Measurements from ENCODE around the gene ITGA11.

ITGA11 gene

DNA sequence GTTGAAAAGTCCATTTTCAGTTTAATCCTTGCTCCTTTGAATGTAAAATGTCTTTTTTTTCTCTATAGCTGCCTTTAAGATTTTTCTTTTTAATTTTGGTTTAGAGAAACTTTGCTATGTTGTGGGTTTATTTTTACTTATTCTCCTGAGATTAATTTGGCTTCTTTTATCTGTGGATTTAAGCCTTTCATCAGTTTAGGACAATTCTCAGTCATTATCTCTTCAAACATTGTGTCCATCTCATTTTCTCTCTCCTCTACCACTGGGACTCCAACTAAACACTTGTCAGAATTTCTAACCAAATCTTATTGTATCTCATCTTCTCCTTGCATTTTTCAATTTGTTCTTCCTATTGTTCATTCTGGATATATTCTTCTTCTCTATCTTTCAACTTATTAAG is 12.4 kb upstream of the ITGA11 start:
- no peak for DNase-seq

DNA sequence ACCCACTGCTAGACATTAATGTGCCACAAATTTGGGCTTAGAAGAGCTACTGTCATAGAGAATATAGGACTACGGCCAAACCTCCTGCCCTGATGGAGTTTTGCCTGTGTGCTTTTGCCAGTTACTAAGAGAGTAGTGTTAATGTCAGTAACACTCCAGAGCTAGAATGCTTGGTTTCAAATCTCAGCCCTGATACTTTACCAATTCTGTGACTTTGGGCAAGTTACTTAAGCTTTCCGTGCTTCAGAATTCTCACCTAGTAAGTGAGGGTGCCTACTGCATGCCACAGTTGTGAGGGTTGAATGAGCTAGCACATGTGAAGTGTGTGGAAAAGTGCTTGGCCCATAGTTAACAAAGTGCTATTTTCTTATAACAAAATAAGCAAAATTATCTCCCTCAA is 10.9 kb upstream of the ITGA11 start:
- DNase-seq, result no peak

DNA sequence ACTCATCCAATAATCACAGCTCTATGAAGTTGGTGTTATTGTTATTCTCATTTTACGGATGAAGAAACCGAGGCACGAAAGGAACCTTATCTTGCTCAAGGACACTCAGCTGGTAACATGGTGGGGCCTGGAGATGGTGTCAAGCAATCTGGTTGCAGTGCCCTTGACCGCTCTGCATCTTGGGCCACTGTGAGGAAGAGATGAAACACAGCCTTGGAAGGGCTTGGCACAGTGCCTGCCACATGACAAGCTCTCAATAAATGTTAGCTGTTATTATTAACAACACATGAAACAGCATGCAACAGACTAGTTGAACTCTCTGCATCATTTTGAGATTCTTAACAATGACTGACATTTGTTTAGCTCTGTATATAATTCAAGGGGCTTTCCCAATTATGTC is 10.1 kb upstream of the ITGA11 start:
- no peak for DNase-seq

DNA sequence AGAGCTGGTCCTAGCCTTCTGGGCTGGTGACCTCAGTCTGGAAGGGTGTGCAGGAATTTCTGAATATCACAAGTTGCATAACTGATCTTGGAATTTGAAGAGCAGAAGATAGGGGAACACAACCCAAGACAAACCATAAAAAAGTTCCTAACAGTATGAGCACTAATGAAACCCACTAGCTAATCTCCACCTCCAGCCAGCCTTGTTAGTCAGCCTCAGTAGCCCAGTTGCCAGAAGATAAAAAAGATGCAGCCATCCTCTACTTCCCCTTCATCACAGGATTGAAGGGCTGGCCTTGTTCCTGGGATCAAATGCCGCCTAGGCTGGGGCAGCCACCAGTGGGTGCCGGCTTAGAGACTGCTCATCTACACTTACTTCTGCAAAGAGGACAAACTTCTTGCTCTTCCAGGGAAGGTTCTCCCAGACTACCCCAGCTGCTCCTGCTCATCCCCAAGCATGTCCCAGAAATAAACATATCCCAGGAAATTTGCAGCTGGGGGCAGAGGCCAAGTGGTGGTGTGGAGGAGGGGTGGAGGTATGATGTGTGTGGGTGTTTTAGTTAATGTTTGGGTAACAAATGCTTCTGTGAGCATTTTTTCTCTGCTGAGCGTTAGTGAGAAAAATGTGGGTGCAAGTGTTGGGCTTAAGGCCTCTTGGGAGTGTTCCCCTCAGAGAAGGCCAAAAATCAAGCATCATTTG is 9.2 kb upstream of the ITGA11 start:
- DNase-seq, result no peak

DNA sequence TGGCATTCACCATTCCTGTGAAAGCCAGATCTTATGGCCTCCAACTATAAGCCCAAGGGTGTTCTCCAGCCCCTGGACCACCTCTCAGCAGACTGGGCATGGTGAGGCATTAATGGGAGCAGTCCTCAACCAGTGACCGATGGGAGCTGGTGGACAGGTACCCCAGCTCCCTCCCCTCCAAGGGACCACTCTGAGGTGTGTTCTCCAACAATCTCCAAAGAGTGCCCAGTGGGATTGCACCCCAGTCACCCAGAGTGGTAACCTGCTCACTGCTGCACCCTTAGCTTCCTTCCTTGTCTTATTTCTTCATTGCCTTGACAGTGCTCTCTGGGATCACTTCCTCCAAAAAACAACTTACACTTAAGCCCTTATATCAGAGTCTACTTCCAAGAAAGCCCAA is 8.2 kb upstream of the ITGA11 start:
- DNase-seq, result no peak

DNA sequence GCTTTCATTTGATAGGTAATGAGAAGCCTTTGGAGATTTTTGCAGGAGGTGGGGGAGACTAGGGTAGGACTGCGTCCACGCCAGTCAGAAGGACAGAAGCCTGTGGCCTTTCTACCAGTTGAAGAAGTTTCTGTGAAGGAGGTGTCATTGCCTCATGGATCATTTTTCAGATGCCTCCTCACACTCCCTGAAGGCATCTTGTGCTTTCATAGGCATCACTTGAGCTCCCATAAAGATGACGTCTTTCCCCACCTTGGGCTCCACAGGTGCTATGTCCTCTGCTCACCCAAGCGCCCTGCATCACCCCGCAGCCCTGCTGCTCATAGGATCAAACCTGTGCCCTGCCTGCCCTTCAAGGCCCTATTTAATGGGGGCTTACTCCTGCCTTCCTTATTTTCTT is 7.5 kb upstream of the ITGA11 start:
- no peak for DNase-seq

DNA sequence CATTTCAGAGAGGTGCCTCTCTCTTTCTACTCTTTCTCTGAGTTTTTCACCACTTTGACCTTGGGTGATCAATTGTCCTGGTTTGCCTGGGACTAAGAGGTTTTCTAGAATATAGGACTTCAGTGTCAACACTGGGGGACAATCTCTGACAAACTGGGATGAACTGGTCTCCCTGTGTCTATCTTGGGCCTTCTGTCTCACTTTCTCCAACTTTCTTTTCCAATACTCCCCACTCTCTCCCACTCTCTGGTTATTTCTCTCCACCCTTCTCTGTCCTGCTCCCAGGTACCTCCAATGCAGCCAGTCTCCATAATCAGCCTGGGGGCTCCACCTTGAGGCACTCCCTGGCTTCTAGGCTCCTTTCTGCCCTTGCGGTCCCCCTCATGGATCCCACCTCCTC is 4.7 kb upstream of the ITGA11 start:
- DNase-seq, result no peak

DNA sequence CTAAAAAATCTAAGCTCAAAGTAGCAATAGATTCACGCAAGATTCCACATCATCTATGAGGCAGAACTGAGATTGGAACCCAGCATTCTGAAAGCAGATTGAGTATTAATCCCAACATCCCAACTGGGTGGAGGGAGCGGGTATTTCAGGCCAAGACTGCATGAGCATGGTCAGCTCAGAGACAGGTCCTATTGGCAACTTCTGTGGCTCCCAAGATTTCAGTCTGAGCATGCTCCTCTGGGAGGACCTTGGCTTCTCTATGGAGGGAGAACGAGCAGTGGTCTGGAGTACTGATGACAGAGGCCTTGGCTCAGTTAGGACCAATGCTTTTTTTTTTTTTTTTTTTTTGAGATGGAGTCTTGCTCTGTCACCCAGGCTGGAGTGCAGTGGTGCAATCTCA is 4.0 kb upstream of the ITGA11 start:
- DNase-seq, result no peak

DNA sequence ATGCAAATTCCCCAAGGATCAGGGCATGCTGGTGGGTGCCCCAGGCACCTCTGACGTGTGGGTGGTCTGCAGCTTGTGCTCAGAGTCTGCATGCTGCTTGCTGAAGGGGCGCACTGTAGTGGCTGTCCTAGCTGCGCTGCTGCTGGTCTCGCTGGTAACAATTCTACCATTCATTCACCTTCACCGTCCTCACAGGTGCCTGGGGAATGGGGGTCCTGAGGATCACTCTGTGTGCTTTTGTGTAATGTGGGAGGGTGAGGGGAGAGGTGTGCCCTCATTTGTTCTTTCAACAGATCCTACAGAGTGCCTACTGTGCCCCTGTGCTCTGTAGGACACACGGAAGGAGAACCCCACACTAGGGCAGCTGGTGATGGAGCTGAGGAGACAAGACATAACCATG is 2.1 kb upstream of the ITGA11 start:
- DNase-seq, result no peak

DNA sequence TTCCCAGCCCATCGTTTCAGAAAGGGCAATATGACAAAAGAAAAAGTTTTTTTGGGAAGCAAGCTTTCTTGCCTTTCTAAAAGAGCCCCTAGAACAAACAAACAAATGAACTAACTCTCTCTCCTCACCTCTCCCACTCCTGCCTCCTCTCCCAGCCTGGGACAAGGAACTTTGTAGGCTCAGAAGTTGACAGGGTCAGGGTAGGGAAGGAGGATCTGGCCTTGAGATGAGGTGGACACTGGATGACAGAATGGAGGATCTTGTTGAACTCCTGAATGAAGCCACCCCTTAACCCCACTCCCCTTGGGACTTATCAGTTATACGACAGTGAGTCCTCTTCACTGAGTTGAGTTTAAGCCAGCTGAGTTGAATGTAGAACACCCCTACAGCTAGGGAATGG is 1.6 kb upstream of the ITGA11 start:
- DNase-seq, result no peak

DNA sequence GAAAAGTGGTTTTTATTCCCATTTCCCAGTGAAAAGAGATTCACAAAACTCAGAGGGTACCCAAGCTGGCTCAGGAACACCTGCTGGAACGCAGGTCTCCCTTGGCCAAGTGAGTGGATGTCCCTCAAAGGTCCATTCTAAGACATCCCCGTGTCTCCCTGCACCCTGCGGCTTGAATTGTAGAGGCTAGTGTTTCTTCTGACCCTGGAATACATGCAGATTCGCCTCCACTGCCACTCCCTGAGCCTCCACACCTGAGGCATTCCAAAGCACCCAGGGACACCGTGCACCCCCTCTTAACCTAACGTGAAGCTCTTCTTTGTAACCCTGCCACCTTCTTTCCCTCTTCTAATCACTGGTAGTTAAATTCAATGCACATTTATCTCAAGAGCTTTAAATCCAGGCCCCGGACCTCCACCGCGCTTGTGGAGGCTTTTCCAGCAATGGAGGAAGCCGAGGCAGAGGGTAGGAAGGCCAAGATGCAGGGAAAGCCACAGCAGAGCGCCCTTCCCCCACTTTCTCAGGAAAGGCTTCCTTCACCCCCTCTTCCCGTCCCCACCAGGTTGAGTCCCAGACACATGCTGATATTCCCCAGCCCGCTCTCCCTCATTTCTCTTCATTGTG is 590 bp upstream of the ITGA11 start:
- no peak for DNase-seq

DNA sequence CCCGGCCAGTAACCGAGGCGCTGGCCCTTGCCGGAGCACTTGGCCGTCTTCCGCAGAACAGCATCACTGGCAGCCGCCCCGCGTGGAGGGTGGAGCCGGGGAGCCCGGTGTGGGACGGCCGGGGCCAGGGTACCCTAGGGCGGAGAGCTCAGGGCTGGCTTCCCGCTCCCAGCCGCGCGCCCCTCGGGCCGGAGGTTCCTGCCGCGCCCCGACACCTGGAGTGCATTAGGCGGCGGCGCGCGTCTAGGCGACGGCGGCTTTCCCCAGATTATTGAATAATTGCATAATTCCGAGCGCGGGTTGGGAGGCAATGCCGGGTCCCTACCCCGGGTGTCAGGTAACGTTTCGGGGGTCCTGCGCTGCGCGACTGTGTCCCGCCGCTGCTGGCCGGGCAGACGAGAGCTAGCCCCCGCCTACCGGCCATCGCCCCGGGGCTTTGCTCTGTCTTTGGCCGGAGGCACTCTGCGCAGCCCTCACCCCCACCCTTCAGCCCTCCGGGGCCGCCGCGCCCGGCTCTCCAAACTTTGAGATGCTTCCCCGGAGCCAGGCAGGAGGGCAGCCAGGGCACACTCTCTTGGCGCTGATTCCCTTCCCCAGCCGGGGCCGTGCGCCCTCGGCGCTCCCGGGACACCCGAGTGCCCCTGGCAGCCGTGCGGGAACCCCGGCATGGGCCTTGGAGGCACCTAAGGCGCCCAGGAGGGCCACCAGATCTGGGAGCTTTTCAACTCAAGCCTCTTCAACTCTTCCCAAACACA is 749 bp downstream of the ITGA11 start:
- DNase-seq, result no peak

DNA sequence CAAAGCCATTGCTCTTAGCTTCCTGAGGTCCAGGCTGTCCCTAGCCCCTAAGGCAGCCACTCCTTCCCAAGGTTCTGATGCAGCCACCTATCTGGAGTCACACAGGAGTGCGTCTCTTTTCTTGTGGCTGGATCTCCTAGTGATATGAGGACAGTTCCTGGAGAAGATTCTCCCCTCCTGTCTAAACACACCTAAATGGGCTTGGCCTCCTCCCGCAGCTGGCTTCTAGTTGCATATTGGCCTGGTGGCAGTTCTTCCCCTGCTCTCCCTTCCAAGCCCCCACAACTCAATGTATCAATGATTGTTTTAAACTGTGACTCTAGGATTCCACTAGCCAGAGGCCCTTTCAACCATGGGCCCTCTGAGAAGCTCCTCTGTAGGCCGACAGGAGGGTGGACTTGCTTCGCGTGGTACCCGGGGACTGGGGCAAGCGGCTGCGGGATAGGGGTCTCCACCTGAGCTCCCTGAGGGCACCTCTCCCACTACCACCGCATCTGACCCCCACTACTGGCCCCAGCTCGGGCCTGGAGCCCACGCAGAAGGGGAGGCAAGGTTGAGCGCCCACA is 1.4 kb downstream of the ITGA11 start:
- DNase-seq, result no peak

DNA sequence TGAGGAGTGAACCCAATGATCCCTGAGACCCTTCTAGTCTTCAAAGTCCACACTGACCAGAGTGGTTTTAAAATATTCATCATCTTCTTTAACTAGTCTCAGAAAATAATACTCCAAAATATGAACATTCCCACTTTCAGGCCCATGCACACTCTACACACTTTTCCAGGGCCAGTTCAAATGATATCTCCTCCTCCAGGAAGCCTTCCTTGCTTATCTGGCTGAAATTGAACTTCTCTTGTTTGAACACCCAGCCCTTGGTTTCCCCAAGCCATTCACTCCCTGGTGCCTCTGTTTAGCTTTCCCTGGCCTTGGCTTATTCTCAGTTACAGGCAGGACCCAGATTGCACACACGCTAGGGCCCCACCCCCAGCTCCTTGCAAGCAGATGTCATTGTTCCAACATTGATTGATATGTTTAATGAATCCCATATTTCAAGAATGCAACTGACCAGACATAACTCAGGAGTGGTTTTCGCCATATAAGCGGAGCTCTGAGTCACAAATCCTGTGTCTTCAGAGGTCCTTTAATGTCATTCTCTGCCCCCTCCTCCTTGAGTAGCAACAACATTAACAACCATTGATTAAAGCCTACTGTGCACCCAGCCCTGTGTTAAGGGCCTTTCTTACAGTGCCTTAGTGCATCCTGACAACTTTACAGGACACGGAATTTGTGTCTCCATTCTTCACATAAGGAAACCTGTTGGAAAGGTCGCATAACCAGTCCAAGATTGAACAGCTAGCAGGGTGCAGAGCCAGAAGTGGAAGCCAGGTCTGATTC is 2.1 kb downstream of the ITGA11 start:
- no peak for DNase-seq

DNA sequence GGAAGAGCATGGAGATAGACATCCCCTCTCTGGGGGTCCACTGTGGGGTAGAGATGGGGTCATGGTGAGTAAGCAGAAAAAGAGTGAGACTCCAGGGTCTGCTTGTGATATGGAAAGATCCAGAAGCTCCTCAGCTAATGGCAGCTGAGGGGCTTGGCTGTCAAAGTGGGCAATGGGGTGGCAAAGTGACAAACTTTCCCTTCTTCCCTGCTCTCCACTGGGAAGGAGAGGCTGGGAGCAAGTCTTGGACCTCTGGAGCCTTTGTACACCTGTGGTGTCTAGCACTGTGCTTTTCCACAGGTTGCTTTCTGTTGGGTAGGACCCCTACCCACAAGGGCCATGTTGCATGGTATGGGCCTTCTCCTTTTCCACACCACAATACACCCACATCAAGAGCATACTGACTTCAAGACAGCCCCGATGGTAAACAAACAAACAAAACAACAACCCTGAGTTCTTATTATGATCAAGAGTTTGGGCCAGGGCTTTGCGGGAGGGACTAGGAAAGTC is 3.5 kb downstream of the ITGA11 start:
- no peak for DNase-seq

DNA sequence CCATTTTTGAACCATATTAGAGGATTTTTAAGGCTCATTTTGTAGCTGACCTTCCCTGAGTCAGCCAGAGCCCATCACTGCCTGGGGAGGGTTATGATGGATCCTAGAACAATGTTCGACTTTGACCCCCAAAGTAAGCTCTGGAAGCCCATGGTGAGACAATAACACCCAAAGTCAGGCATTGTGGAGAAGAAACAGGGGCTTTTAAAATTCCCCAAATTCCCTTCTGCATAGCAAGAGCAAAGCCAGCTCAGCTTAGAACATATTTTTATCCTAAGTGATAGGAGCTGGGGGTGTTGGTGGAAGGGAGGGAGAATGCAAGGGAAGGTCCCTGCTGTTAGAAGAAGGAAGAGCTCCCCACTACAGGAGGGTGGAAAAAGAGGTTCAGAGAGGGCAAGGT is 4.0 kb downstream of the ITGA11 start:
- DNase-seq, result no peak

DNA sequence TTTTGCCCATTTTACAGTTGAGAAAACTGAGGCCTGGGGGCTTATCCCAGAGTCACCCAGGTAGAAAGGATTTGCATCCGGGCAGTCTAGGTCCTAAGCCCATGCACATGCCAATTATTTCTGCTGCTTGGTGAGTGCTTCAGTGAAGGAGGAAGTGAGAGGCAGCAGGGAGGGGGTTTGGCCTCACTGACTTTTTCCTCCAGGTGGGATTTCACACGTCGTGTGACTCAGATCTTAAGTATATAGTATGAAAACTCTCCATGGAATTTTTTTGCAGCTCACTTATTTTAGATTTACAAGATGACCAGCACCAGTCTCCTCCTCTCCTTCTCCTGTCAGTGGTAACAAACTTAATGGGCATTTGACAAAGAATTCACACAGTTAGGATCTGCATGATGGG is 4.6 kb downstream of the ITGA11 start:
- no peak for DNase-seq

DNA sequence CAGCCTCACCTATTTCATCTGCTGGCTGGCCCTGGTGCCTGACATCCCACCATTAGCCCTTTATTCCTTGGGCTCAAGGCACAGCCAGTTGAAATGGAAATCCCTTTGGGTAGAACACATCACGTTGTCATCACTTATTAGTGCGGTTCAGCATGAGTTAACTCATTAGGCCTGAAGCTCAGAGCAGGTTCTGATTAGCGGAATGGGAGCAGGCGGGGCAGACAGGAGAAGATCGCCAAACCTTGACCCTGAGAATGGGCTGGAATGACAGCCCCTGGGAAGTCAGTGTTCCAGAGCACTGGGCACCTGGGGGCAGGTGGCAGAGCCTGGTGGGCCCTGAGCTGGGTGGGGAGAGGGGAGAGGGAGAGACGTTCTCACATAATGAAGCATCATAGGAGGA is 5.8 kb downstream of the ITGA11 start:
- no peak for DNase-seq

DNA sequence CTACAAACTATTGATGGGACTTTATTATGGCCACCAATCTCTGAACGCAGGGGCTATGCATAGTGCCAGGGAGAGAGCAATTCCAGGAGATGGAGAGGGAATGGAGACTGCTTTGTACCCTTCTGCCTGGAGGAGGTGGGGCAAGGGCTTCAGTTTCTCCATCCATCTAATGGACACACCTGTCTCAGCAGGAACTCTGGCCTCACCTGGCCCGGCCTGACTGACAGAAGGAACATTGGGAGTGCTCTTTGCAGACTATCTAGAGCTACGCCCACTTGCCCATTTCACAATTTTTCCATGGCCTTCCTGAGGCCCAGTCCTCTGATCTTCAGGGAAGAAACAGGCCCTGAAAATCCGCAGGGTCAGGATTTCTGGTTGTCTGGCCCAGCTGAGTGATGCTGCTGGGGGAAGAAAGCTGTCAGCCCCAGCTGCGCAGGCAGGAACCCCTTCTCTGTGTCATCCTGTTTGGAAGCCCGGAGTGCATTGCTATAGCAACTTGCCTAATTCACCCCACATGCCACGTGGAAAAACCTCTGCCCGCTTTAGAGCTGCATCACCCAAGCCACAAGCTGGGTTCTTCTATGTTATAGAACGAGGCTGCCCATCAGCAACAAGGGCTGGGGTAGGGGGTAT is 6.4 kb downstream of the ITGA11 start:
- DNase-seq, result no peak

DNA sequence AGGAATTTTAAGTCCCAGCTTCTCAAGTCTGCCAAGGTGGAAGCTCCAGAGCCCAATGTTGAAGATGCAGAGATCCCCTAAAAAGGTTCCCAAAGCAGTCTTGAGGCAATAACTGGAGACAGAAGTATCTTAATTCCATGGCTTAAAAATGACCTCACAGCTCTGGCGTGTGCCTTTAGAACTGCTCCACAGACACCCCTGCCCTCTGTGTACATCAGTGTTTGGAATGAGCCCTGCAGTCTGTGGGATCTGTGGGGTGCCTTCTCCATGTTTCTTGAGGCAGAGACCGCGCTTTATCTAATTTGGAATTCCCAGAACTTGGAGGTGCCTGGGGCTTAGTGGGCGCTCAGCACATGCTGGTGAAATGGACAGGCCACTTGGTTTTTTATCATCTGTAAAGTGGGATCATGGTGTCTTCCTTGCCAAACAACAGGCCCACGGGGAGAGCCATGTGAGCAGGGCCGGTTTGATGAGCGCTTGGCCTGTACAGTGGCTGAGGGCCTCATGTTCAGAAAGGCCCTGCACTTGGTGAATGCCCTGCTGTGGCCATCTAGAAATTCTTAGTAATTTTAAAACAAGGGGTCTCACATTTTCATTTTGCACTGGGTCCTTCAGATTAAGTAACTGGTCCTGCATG is 7.1 kb downstream of the ITGA11 start:
- DNase-seq, result no peak

DNA sequence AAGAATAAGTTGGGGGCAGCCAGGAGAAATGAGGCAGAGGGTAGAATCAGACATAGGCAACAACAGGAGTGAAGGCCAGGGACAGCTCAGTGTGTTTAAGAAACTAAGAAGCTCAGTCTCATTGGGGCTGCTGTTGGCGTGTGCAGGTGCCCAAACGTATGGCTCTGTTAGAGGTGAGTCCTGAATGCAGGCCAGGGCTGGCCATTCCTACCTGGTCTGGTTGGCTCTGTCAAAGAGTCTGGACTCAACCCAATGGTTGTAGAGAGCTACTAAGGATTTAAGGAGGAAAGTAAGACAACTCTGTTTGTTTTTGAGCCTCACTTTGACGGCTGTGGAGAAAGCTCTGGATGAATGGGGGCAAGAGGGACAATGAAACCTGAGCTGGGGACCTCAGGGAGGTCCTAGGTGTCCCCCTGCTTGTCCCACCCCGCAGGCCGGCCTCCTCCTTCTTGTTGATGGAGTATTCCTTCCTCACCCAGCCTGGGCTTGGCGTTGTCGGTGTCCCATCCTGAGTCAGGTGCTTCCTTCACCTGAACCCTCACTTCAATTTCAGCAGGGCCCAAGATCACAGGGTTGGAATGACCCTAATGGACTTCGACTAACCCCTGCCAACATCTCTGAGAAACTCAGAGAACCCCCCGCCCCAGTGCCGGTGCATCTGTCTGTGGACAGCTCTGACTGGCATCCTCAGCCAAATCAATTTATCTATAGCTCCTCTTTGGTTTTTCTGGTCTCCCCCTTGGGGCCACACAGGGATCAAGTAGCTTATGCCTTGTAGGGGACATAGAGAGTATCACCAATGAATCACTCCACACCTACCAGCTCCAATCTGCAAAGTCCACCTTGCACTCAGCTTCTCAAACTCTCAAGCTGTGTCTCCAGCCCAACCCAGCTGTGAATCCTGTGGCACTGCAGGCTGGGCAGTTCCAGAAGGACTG is 8.3 kb downstream of the ITGA11 start:
- DNase-seq, result no peak
